T-helper 22 cell (primary cell): ENCODE data around the gene BYSL.

ENCODE experiments used
- DNase-seq: peaks from one replicate; pipeline ENCODE4 v3.0.0-alpha.2; 2020; ENCODE audit warnings: low read depth

BYSL gene

GRCh38 chr6:41917528-41917927 lies 3.8 kb upstream of the BYSL start:
- no peak for DNase-seq

GRCh38 chr6:41921712-41921998 lies 356 bp downstream of the BYSL start:
- no peak for DNase-seq

- no peak for DNase-seq
These were observed 855 bp downstream of the BYSL start for GRCh38 chr6:41922154-41922553.

GRCh38 chr6:41927253-41927652 lies 6.0 kb downstream of the BYSL start:
- DNase-seq, result no peak

- no peak for DNase-seq
These were observed 8.6 kb downstream of the BYSL start for GRCh38 chr6:41929924-41930323.

- no peak for DNase-seq
These were observed 10.5 kb downstream of the BYSL start for GRCh38 chr6:41931792-41932191.

- DNase-seq, result no peak
These were observed 11.1 kb downstream of the BYSL start for GRCh38 chr6:41932378-41932777.

GRCh38 chr6:41934278-41935192 lies 13.2 kb downstream of the BYSL start:
- no peak for DNase-seq

GRCh38 chr6:41935193-41935574 lies 13.9 kb downstream of the BYSL start:
- DNase-seq, result no peak

- DNase-seq, result no peak
These were observed 14.4 kb downstream of the BYSL start for GRCh38 chr6:41935685-41936072.

- DNase-seq, result peak; percentile 48
These were observed 15.0 kb downstream of the BYSL start for GRCh38 chr6:41936073-41936837.

GRCh38 chr6:41937472-41937860 lies 16.2 kb downstream of the BYSL start:
- no peak for DNase-seq

GRCh38 chr6:41937861-41938574 lies 16.7 kb downstream of the BYSL start:
- peak; percentile 58 for DNase-seq

GRCh38 chr6:41938590-41939175 lies 17.4 kb downstream of the BYSL start:
- no peak for DNase-seq

- DNase-seq, result no peak
These were observed 18.0 kb downstream of the BYSL start for GRCh38 chr6:41939176-41939847.

- no peak for DNase-seq
These were observed 18.8 kb downstream of the BYSL start for GRCh38 chr6:41939848-41940758.

GRCh38 chr6:41940759-41941279 lies 19.5 kb downstream of the BYSL start:
- peak; percentile 49 for DNase-seq

- peak; percentile 76 for DNase-seq
These were observed 20.2 kb downstream of the BYSL start, which contains the start of gene CCND3 for GRCh38 chr6:41941280-41942066. Gene CCND3 (minus strand): TSS chr6:41941808. CDS start chr6:41941649, 159 bp downstream.

- no peak for DNase-seq
These were observed 21.0 kb downstream of the BYSL start for GRCh38 chr6:41942067-41942851.
